ENCODE measurements around the gene KIF15.

GRCh38 chr3:44721231-44722102, 40.1 kb upstream of the KIF15 start:
- TF ChIP-seq FOXM1 (IDR thresholded peaks at IDR 0.05; ENCODE audit: borderline replicate concordance), result no peak
- TF ChIP-seq NFRKB (IDR thresholded peaks at IDR 0.05), result no peak
- TF ChIP-seq CTBP1 (IDR thresholded peaks at IDR 0.05; ENCODE audit: borderline replicate concordance), result no peak
- TF ChIP-seq ARNT (IDR thresholded peaks at IDR 0.05), result no peak
- TF ChIP-seq ELF4 (IDR thresholded peaks at IDR 0.05), result no peak
- TF ChIP-seq BHLHE40 (IDR thresholded peaks at IDR 0.05; ENCODE audit: borderline replicate concordance), result no peak
- TF ChIP-seq SP1 (IDR thresholded peaks at IDR 0.05), result no peak
- no peak for TF ChIP-seq HDGF (IDR thresholded peaks at IDR 0.05; ENCODE audit: borderline replicate concordance)
- TF ChIP-seq L3MBTL2 (conservative IDR thresholded peaks at IDR 0.05), result no peak
- TF ChIP-seq ZNF384 (IDR thresholded peaks at IDR 0.05), result no peak
- TF ChIP-seq TARDBP (IDR thresholded peaks at IDR 0.05), result no peak
